ENCODE data around the gene CCN5.
"Not testable (repeated sequence)": the region's sequence is repeated elsewhere in the genome, so short reads cannot be mapped to it uniquely, and the experiment has no call there.

Gene CCN5, protein sequence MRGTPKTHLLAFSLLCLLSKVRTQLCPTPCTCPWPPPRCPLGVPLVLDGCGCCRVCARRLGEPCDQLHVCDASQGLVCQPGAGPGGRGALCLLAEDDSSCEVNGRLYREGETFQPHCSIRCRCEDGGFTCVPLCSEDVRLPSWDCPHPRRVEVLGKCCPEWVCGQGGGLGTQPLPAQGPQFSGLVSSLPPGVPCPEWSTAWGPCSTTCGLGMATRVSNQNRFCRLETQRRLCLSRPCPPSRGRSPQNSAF

DNA sequence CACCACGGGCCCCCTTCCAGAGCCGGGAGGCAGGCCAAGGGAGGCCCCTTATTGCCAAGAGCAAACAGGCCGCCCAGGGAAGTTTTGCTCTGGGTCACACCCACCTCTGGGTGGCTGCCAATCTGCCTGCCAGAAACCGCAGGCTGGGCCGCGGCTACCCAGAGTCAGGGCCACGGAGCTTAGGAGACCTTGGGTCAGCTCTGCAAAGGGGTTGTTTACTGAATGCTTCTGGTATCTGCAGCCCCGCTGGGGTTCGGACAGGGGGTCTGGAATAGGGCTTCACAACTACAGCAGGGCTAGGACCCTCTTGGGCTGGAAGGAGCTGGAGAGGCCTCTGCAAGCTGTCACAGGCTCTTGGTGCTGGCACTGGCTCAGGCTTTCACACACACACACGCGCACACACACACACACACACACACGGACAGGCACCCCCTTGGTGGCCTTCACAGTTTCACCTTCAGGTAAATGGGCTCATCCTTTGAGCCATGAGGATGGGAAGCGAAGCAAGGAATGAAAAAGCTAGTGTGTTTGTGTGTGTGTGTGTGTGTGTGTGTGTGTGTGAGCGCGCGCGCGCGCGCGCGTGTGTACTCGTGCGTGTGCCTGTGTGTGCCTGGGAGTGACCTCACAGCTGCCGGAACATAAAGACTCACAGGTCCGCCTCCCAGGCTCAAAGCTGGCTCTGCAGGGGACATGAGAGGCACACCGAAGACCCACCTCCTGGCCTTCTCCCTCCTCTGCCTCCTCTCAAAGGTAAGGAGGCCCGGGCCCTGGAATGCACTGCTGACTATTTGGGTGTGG, at the start of gene CCN5:
TSS of gene CCN5 (plus strand) at position 669 of the 798 bp plus-strand sequence. CDS start at position 691, 22 bp downstream.
- peak; percentile 81 for DNase-seq (ENCODE audit: low read depth)

GRCh38 chr20:44666066-44666465, 49.1 kb upstream of the CCN5 start:
- no peak for DNase-seq (ENCODE audit: low read depth)

GRCh38 chr20:44670851-44671250, 44.3 kb upstream of the CCN5 start:
- DNase-seq (ENCODE audit: low read depth), result not testable (repeated sequence)

- not testable (repeated sequence) for DNase-seq (ENCODE audit: low read depth)
These were observed 43.6 kb upstream of the CCN5 start for GRCh38 chr20:44671541-44671940.

DNA sequence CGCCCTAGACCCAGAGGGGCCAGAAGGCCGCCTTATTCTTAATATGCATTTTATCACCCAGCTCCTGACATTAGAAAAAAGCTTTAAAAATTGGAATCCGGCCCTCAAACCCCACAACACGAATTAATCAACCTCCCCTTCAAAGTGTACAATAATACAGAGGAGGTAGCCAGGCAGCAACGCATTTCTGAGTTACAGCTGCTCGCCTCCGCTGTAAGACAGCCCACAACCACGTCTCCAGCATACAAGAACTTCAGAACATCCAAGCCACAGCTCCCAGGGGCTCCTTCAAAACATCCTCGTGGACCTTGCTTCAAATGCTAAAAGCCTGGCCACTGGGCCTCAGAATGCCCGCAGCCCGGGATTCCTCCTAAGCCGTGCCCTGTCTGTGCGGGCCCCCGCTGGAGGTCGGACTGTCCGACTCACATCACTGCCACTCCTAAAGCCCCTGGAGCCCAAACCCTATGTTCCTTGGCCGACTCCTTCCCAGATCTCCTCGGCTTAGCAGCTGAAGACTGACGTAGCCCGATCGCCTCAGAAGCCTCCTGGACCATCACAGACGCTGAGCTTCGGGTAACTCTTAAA, 42.8 kb upstream of the CCN5 start:
- DNase-seq (ENCODE audit: low read depth), result not testable (repeated sequence)

DNA sequence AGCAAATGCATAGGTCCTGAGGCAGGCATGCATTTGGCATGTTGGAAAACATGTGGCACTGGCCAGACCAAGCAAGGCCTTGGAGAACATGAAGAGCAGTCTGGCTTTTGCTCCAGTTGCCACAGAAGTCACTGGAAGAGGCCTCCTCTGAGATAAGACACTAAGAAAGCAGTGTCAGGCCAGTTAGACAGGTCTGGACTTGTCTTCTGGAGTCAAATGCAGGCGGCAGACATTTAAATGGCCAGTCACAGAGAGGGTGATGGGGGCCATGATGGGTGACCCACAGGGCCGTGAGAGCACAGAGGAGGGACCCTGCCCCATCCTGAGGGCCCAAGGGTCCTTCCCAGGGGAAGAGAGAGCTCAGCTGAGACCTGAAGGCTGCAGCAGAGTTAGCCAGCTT, 36.9 kb upstream of the CCN5 start:
- DNase-seq (ENCODE audit: low read depth), result no peak

GRCh38 chr20:44678990-44679611, 36.1 kb upstream of the CCN5 start:
- no peak for DNase-seq (ENCODE audit: low read depth)

- no peak for DNase-seq (ENCODE audit: low read depth)
These were observed 33.2 kb upstream of the CCN5 start for GRCh38 chr20:44681796-44682566.

GRCh38 chr20:44683263-44684046, 31.7 kb upstream of the CCN5 start:
- DNase-seq (ENCODE audit: low read depth), result no peak

DNA sequence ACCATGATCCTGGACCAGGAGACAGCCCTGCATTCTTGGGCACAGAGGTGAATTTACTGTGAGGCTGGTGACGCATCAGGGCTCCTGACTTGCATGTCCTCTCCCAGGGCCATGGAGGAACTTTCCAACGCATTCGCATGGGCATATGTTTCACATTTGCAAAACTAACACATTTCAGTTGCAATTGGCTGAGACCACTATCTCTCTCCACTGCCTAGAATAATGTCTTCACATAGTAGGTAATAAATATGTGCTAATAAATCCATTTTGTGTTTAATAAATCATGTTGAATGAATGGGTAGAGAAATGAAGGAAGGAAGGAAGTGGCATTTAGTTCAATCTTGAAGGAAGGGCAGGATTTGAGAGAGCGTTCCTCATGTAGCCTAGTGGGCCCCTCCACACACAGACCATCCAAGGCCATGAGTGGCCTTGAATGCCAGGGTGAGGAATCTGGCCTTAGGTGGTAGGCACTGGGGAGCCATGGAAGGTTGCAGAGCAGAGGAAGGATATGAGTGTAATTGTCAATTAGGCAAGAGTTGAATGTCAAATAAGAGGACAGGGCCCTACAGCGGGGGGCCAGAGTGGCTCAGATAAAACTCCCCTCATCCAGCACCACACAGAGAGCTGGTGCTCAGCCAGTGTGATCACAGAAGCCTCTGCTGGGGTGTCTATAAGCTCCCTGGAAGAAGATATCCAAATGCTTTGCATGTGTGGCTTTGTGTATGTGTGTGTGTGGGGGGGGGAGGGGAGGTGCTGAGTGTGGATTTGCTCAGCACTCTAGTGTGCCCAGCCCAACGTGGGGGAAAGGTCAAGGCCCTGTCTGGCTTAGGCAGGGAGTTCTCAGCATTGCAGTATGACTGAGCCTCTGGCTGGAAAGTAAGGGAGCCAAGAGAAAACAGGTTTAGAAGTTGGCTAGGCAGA, 30.9 kb upstream of the CCN5 start:
- DNase-seq (ENCODE audit: low read depth), result no peak

- DNase-seq (ENCODE audit: low read depth), result no peak
These were observed 28.2 kb upstream of the CCN5 start for GRCh38 chr20:44686934-44687333.

DNA sequence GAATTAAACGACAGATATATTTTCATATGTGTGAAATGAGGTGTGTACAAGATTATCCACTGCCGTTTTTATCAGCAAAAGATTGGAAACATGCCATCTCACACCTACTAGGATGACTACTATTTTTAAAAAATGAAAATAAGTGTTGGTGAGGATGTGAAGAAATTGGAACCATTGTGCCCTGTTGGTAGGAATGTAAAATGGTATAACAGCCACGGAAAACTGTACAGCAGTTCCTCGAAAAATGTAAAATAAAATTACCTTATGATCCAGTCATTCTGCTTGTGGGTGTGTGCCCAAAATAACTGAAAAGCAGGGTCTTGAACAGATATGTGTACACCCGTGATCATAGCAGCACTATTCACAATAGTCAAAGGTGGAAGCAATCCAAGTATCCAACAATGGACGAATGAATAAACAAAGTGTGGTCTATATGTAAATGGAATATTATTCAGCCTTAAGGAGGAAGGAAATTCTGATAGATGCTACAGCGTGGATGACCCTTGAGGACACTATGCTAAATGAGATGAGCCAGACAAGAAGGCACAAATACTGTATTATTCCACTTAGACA, 27.0 kb upstream of the CCN5 start:
- no peak for DNase-seq (ENCODE audit: low read depth)

- DNase-seq (ENCODE audit: low read depth), result no peak
These were observed 25.4 kb upstream of the CCN5 start for GRCh38 chr20:44689809-44690208.

- no peak for DNase-seq (ENCODE audit: low read depth)
These were observed 24.3 kb upstream of the CCN5 start for GRCh38 chr20:44690781-44691423.

- peak; percentile 82 for DNase-seq (ENCODE audit: low read depth)
These were observed 23.4 kb upstream of the CCN5 start for GRCh38 chr20:44691424-44692423.

DNA sequence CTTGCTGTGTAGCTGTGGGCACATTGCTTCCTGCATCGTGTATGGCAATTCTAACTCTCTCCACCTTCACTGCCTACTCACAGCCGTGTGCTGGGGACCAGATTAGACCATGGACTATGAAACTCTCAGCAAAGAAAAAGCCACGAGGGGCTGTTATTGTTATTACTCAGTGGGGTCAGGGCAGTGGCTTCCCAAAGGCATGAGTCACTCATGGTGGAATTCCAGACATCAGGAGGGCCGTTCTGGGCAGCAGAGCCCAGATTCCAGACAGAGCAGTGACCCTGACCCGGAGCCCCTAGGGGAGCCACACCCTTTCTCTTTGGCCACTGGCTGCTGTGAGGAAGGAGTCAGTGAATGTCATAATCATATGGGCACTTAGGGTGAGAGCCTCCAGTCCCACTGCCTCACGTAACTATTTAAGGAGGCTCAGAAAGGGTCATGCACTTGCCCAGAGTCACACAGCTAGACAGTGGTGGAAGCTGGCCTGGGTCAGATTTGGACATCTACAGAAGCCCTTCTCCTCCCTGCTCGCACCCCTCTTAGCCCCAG, 22.2 kb upstream of the CCN5 start:
- peak; percentile 93 for DNase-seq (ENCODE audit: low read depth)

GRCh38 chr20:44693627-44694026, 21.5 kb upstream of the CCN5 start:
- DNase-seq (ENCODE audit: low read depth), result no peak

GRCh38 chr20:44694159-44694558, 21.0 kb upstream of the CCN5 start:
- no peak for DNase-seq (ENCODE audit: low read depth)
